ENCODE data around the gene CD8B. TPM values are rescaled to one million over a fixed set of nuclear protein-coding genes. Genes with fewer than 3 reads are reported as not detected.
"Not testable (repeated sequence)": the region's sequence is repeated elsewhere in the genome, so short reads cannot be mapped to it uniquely, and the experiment has no call there.

CD8B gene
- total RNA-seq, 1 donor from 2014 or later: not detected

DNA sequence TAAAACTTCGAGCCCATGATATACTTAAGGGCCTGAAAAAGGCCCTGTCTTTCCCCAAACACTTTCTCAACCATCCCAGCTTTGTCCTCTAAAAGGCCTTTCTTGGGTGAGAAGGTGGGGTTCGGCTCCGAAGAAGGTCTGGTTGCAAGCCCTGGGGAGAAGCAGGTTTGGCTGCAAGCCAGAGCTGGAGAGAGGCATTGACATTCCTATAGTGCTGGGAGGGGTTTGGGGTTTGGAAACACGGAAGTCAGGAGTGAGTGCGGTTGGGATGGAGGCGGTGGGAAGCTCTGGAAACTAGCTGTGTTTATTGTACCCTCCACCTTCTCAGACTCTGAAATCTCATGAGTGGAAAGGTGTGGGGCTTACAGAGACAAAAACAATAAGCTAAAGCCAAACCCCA, 5.7 kb downstream of the CD8B start:
- not testable (repeated sequence) for H3K36me3 Mint-ChIP-seq (ENCODE audit: low read depth); H3K9me3 Mint-ChIP-seq; DNase-seq (ENCODE audit: low read depth, low spot score); H3K4me3 Mint-ChIP-seq; H3K4me1 Mint-ChIP-seq; H3K27me3 Mint-ChIP-seq (ENCODE audit: low read depth); H3K27ac Mint-ChIP-seq (ENCODE audit: unreplicated experiment)

DNA sequence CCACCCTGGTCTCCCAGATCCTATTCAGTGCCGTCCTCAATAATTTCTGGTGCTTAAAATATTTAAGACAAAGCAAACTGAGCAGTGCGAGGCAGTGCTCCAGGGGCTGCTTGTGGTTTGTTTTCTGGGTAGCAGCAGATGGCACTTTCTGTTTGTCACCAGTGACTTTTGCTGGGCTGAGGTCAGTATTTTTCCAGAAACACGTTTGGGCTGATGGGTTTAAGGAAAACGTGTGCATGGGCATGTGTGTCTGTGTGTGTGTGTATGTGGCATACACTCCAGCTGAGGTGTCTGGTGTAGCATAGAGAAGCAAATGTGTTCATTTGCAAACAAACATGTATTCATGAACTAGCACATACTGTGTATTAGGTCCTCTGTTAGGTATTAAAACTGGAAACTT, 10.1 kb downstream of the CD8B start:
- H3K4me1 Mint-ChIP-seq; H3K36me3 Mint-ChIP-seq (ENCODE audit: low read depth); DNase-seq (ENCODE audit: low read depth, low spot score); H3K9me3 Mint-ChIP-seq; H3K4me3 Mint-ChIP-seq; H3K27me3 Mint-ChIP-seq (ENCODE audit: low read depth): not testable (repeated sequence)
- peak overlapping the region; percentile 35 for H3K27ac Mint-ChIP-seq (ENCODE audit: unreplicated experiment)

DNA sequence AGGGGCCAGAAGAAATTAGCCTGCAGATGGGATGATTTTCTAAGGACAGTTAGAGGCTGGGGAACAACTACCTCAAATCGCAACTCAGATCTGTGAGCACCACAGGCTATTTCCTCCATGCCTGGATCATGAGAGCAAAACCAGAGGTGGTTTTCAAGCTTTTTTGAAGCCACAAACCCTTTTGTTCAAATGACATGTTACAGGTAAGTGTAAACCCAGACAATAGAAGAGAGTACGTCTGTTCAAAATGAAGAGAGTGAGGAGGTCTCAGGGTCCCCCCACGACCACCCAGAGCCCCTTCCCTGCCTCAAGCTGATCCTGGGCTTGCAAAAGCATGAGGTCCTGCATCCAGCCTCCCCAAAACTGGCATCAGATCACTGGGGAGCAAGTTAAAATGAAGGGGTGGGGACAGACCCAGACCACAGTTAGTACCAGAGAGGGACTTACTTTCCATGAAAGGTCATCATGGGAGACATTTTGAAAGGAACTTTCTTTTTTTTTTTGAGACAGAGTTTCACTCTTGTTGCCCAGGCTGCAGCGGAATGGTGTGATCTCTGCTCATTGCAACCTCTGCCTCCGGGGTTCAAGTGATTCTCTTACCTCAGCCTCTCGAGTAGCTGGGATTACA, 19.0 kb downstream of the CD8B start:
- not testable (repeated sequence) for H3K27ac Mint-ChIP-seq (ENCODE audit: unreplicated experiment); H3K4me3 Mint-ChIP-seq; DNase-seq (ENCODE audit: low read depth, low spot score); H3K27me3 Mint-ChIP-seq (ENCODE audit: low read depth); H3K4me1 Mint-ChIP-seq; H3K9me3 Mint-ChIP-seq; H3K36me3 Mint-ChIP-seq (ENCODE audit: low read depth)

DNA sequence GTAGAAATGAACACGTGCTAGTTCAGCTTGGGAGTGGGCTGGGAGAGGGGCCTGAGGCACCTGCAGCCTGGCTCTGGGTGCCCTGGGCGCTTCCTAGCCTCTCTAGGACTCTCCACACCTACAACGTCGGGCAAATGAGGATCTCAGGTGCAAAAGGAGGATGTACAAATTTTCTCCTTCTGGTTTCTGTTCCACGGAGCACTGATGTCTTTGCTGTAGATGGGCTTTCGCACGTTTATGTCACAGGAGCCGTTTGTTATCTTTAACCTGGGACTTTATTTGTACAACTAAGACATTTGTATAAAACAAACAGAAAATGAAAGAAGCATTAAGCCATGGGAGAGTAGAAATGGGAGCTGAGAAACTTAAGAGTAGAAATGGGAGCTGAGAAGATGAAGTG, 20.4 kb downstream of the CD8B start:
- not testable (repeated sequence) for DNase-seq (ENCODE audit: low read depth, low spot score); H3K4me1 Mint-ChIP-seq; H3K27ac Mint-ChIP-seq (ENCODE audit: unreplicated experiment); H3K36me3 Mint-ChIP-seq (ENCODE audit: low read depth); H3K27me3 Mint-ChIP-seq (ENCODE audit: low read depth); H3K4me3 Mint-ChIP-seq; H3K9me3 Mint-ChIP-seq

DNA sequence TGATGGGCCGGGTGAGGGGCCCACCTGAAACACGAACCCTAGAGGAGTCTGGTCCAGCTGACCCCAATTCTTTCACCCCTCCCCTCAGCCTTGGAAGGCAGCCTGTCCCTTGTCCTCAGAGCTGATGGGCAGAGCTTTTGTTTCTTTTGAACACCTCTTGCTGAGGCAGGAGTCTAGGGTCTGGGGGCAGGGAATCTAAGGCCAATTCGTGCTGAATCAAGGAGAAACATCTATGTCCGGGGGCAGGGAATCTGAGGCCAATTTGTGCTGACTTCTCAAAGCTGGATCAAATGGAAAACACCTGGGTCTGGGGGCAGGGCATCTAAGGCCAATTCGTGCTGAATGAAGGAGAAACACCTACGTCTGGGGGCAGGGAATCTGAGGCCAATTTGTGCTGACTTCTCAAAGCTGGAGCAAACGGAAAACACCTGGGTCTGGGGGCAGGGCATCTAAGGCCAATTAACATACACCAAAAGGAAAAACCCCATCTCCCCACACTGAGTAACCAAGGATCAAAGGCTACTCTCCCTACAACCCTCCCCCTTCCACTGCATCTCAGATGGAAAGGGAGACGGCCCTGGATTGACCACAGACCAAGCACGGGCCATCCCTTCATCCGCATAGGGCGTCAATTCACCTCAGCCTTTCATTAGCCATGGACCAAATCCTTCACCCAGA, 21.7 kb downstream of the CD8B start:
- not testable (repeated sequence) for H3K27me3 Mint-ChIP-seq (ENCODE audit: low read depth); DNase-seq (ENCODE audit: low read depth, low spot score); H3K9me3 Mint-ChIP-seq; H3K4me1 Mint-ChIP-seq; H3K36me3 Mint-ChIP-seq (ENCODE audit: low read depth); H3K27ac Mint-ChIP-seq (ENCODE audit: unreplicated experiment); H3K4me3 Mint-ChIP-seq

DNA sequence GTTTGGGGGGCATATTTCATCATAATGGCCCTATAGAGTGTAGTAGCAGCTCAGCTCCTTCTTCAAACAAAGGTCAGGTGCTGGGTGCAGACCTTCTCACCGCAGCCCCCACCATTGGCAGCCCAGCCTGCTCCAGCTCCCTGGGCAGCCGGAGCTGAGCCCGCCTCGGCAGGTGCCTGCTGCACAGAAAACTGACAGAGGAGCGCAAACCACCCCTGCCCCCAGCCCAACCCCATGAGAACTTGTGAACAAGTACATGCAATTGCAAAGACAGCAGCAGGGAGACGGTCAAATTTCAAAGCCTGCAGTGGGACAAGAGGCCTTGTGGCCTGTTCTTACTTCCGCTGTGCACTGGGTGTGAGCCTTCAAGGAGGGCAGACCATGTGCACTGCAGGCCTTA, 22.2 kb downstream of the CD8B start:
- H3K36me3 Mint-ChIP-seq (ENCODE audit: low read depth); DNase-seq (ENCODE audit: low read depth, low spot score); H3K4me3 Mint-ChIP-seq; H3K27ac Mint-ChIP-seq (ENCODE audit: unreplicated experiment); H3K4me1 Mint-ChIP-seq; H3K9me3 Mint-ChIP-seq; H3K27me3 Mint-ChIP-seq (ENCODE audit: low read depth): not testable (repeated sequence)

DNA sequence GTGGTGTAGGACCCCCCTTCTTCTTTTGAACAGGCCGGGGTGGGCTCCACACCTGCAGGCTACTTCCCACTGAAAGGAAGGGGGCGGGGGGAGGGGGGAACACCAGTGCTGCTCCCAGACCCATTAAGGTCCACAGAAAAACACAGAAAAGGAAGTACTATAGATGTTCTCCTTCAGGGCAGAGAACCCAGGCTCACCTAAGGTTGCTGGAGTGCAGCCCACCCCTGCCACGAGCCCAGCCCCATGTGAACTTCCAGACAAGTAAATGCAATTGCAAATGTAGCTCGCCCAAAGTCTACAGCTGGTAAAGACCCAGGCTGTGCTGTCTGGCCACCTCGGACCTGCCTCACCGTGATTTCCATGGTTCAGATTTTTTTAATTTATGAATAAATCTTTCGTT, 24.0 kb downstream of the CD8B start:
- not testable (repeated sequence) for H3K4me1 Mint-ChIP-seq; H3K27me3 Mint-ChIP-seq (ENCODE audit: low read depth); DNase-seq (ENCODE audit: low read depth, low spot score); H3K27ac Mint-ChIP-seq (ENCODE audit: unreplicated experiment); H3K4me3 Mint-ChIP-seq; H3K36me3 Mint-ChIP-seq (ENCODE audit: low read depth); H3K9me3 Mint-ChIP-seq

DNA sequence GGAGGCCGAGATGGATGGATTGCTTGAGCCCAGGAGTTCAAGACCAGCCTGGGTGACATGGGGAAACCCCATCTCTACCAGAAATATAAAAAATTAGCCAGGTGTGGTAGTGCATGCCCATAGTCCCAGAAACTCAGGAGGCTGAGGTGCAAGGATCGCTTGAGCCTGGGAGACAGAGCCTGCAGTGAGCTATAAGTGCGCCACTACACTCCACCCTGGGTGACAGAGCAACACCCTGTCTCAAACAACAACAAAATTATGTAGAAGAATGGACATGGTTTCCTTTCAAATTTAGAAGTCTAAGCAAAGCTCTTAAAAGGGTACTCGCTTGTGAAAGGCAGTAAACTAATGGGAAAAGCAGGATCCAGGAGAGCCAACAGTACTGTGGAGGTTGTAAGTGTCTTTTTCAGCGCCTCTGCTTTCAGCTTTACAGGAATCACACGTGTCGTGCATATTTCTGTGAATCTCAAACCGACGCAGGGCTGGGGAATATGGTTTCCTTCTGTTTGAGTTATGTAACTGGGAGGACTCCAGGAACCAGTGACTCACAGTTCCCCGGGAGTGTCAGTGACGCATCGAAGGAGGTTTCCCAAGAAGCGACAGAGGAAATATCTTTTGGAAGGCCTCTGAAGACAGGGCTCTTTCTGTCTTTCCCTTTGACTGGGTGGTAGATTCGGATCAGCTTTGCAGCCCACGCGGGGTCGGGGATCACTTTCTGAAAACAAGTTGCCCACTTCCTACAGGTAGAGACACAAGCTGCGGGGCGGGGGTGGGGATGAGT, 24.6 kb downstream of the CD8B start:
- H3K9me3 Mint-ChIP-seq; H3K4me1 Mint-ChIP-seq; DNase-seq (ENCODE audit: low read depth, low spot score); H3K27ac Mint-ChIP-seq (ENCODE audit: unreplicated experiment); H3K27me3 Mint-ChIP-seq (ENCODE audit: low read depth); H3K36me3 Mint-ChIP-seq (ENCODE audit: low read depth); H3K4me3 Mint-ChIP-seq: not testable (repeated sequence)

DNA sequence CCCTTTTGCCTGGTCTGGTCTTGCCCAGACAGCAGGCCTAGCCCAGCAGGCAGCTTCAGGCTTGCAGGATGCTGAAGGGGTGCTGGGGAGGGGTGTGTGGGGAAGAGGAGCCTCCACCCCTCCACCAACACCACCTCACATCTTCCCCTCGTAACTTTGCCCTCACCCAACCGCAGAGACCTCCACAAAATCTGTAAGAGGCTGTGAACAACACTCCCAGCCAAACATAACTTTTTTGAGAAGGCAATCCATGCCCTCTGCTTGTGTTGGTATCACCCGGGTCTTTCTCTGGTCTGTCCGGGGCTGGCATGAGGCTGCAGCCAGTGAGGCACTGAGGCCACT, 26.2 kb downstream of the CD8B start:
- H3K4me1 Mint-ChIP-seq: peaks cover 16% of the 10 kb centered on the region
- not testable (repeated sequence) for H3K27me3 Mint-ChIP-seq (ENCODE audit: low read depth)

DNA sequence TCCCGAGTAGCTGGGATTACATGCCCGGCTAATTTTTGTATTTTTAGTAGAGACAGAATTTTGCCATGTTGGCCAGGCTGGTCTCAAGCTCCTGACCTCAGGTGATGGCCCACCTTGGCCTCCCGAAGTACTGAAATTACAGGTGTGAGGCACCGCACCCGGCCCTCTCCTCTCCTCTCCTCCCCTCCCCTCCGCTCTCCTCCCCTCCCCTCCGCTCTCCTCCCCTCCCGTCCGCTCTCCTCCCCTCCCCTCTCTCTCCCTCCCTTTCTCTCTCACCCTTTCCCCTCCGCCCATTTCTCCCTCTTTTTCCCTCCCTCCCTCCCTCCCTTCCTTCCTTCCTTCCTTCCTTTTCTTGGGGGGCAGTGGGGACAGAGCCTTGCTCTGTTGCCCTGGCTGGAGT, 28.4 kb downstream of the CD8B start:
- H3K27me3 Mint-ChIP-seq (ENCODE audit: low read depth): no peaks in the 10 kb centered on the region
- DNase-seq (ENCODE audit: low read depth, low spot score): no peak
- no peak overlapping the region for H3K27ac Mint-ChIP-seq (ENCODE audit: unreplicated experiment)
- no peaks in the 10 kb centered on the region for H3K36me3 Mint-ChIP-seq (ENCODE audit: low read depth)
- H3K4me3 Mint-ChIP-seq: no peak overlapping the region
- peaks cover 13% of the 10 kb centered on the region for H3K4me1 Mint-ChIP-seq
- TF ChIP-seq, protein P1, sequence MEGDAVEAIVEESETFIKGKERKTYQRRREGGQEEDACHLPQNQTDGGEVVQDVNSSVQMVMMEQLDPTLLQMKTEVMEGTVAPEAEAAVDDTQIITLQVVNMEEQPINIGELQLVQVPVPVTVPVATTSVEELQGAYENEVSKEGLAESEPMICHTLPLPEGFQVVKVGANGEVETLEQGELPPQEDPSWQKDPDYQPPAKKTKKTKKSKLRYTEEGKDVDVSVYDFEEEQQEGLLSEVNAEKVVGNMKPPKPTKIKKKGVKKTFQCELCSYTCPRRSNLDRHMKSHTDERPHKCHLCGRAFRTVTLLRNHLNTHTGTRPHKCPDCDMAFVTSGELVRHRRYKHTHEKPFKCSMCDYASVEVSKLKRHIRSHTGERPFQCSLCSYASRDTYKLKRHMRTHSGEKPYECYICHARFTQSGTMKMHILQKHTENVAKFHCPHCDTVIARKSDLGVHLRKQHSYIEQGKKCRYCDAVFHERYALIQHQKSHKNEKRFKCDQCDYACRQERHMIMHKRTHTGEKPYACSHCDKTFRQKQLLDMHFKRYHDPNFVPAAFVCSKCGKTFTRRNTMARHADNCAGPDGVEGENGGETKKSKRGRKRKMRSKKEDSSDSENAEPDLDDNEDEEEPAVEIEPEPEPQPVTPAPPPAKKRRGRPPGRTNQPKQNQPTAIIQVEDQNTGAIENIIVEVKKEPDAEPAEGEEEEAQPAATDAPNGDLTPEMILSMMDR (conservative IDR thresholded peaks at IDR 0.05): no peak
- no peaks in the 10 kb centered on the region for H3K9me3 Mint-ChIP-seq

More for the DNA sequence above, 26.2 kb downstream of the CD8B start:
- not testable (repeated sequence) for H3K9me3 Mint-ChIP-seq; H3K4me3 Mint-ChIP-seq; H3K27ac Mint-ChIP-seq (ENCODE audit: unreplicated experiment); H3K36me3 Mint-ChIP-seq (ENCODE audit: low read depth); DNase-seq (ENCODE audit: low read depth, low spot score)
